GM12874 (cell line): ENCODE data around the gene COTL1.

ENCODE experiments used
- CTCF ChIP-seq: IDR thresholded peaks from 2 replicates; pipeline ENCODE4 v1.5.1; 2011; ENCODE audit warnings: low read depth, mild to moderate bottlenecking, control low read depth, low read length, moderate library complexity; ENCODE audit not compliant: insufficient read depth

Gene COTL1

GRCh38 chr16:84617041-84617790, 662 bp downstream of the COTL1 start:
- no peak for TF ChIP-seq CTCF

GRCh38 chr16:84616515-84616914, 1.4 kb downstream of the COTL1 start:
- TF ChIP-seq CTCF: no peak

- no peak for TF ChIP-seq CTCF
Measured at GRCh38 chr16:84614968-84615813, 2.7 kb downstream of the COTL1 start.

- no peak for TF ChIP-seq CTCF
Measured at GRCh38 chr16:84614623-84614967, 3.3 kb downstream of the COTL1 start.

- no peak for TF ChIP-seq CTCF
Measured at GRCh38 chr16:84614073-84614459, 3.8 kb downstream of the COTL1 start.

GRCh38 chr16:84613408-84614072, 4.3 kb downstream of the COTL1 start:
- TF ChIP-seq CTCF: no peak

- TF ChIP-seq CTCF: no peak
Measured at GRCh38 chr16:84612686-84613085, 5.2 kb downstream of the COTL1 start.
